C4-2B (cell line): ENCODE results near the gene TRAPPC13.

ENCODE experiments used
- CTCF ChIP-seq: fragments of 450-650 bp; conservative IDR thresholded peaks from 2 replicates; pipeline ENCODE4 v1.5.1; 2017; ENCODE audit warnings: mild to moderate bottlenecking
- ZFX ChIP-seq: fragments of 450-650 bp; IDR thresholded peaks from 2 replicates; pipeline ENCODE4 v1.6.1; 2017

GRCh38 chr5:65699338-65699737 lies 74.5 kb downstream of the TRAPPC13 start:
- TF ChIP-seq CTCF (no peak), ZFX (no peak)
